Large intestine (tissue), 3 donors: ENCODE data around the gene CCDC152. TPM values are rescaled to one million over a fixed set of nuclear protein-coding genes. Genes with fewer than 3 reads are reported as not detected.
A peak's percentile ranks its signal among the peaks of the same experiment; 100 is the strongest.
"Not testable (repeated sequence)": the region's sequence is repeated elsewhere in the genome, so short reads cannot be mapped to it uniquely, and the experiment has no call there.

Source experiments
- DNase-seq, 2 donors: peaks; one replicate each; pipeline versions ENCODE4 v3.0.0 to v3.0.0-alpha.2; 2013
- H3K27ac ChIP-seq: one replicate; pipeline ENCODE4 v1.5.1; 2013; ENCODE audit warnings: low read length
- H3K27me3 ChIP-seq: 2 replicates; pipeline ENCODE4 v1.6.1; 2013; ENCODE audit warnings: low read length; ENCODE audit not compliant: control insufficient read depth, insufficient read depth
- H3K36me3 ChIP-seq: 2 replicates; pipeline ENCODE4 v1.6.1; 2013; ENCODE audit warnings: low read length; ENCODE audit not compliant: control insufficient read depth, insufficient read depth
- H3K4me1 ChIP-seq: one replicate; pipeline ENCODE4 v1.6.1; 2013; ENCODE audit warnings: low read length; ENCODE audit not compliant: control insufficient read depth, insufficient read depth
- H3K4me3 ChIP-seq: one replicate; pipeline ENCODE4 v1.5.1; 2013; ENCODE audit warnings: low read length
- H3K9me3 ChIP-seq: one replicate; pipeline ENCODE4 v1.6.1; 2013; ENCODE audit warnings: mild to moderate bottlenecking, low read depth, low read length, moderate library complexity; ENCODE audit not compliant: control insufficient read depth
- WGBS: methylation state at CpG from one replicate; pipeline ENCODE4 v1.1.5; 2013; ENCODE audit warnings: low lambda C conversion rate; ENCODE audit not compliant: insufficient coverage; 5-methylcytosine and 5-hydroxymethylcytosine counted together
- polyA plus RNA-seq: library from polyadenylated mRNA; unstranded; fragments of 120-200 nt; gene quantifications from one replicate; pipeline ENCODE4 v1.2.1, GENCODE V29; 2013

Gene CCDC152
- polyA plus RNA-seq, 1 donor: 30.3 TPM

DNA sequence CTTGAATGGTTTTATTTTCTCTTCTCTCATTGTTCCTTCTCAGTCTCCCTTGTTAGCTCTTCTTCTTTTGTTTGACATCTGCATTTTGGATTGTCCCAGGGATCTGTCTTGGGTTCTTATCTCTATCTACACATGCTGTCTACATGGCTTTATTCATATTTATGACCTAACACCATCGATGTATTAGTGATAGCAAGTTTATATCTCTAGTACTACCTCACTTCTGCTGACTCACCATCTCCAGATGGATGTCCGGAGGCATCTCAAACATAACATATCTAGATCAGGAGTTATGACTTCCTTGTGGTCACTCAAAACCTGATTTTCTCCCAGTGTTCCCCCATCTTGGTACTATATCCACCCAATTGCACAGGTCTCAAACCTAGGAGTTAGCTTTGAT, 74.3 kb downstream of the CCDC152 start:
- peaks cover under 1% of the 10 kb centered on the region for H3K4me1 ChIP-seq
- no peak overlapping the region for H3K4me3 ChIP-seq
- WGBS: 70% methylated on average over 2 of the region's 2 CpGs
- DNase-seq: no peak
- H3K27me3 ChIP-seq: no peaks in the 10 kb centered on the region
- H3K36me3 ChIP-seq: no peaks in the 10 kb centered on the region
- no peaks in the 10 kb centered on the region for H3K9me3 ChIP-seq
- H3K27ac ChIP-seq: no peak overlapping the region

DNA sequence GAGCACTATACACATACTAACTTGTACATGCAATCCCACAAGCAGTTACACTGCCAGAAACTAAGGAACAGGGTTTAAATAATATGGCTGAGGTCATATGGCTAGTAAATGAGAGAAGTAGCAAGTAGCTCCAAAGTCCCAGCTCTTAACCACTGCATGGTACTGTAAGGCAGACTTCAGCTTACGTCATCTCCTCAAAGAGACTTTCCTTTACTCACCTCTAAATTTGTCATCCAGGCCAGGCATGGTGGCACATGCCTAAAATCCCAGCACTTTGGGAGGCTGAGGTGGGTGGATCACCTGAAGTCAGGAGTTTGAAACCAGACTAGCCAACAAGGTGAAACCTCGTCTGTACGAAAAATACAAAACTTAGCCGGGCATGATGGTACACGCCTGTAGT, 75.4 kb downstream of the CCDC152 start:
- Histone ChIP-seq H3K36me3 (no peaks in the 10 kb centered on the region), H3K27ac (no peak overlapping the region), H3K4me3 (no peak overlapping the region), H3K9me3 (peaks cover 6% of the 10 kb centered on the region), H3K27me3 (no peaks in the 10 kb centered on the region), H3K4me1 (no peaks in the 10 kb centered on the region)
- no CpG with 5 or more reads among the region's 5 CpGs for WGBS
- DNase-seq: peak in 1 of 2 donors; percentile 20

DNA sequence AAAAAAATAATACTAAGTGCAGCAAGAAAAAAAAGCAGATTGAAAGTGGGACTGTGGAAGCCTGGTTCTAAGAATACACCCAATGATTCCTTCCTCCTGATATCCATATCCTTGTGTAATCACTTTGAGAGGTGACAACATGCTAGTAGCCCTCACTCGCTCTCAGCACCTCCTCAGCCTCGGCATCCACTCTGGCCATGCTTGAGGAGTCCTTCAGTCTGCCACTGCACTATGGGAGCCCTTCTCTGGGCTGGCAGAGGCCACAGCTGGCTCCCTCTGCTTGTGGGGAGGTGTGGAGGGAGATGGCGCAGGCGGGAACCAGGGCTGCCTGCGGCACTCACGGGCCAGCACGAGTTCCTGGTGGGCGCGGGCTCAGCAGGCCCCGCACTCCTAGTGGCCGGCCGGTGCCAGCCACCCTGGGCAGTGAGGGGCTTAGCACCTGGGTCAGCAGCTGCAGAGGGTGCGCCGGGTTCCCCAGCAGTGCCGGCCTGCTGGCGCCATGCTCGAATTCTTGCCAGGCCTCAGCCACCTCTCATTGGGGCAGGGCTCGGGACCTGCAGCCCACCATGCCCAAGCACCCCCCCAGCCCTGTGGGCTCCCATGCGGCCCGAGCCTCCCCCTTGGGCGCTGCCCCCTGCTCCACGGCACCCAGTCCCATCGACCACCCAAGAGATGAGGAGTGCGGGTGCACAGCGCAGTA, 79.6 kb downstream of the CCDC152 start:
- WGBS: no CpG with 5 or more reads among the region's 25 CpGs
- H3K9me3 ChIP-seq: peaks cover 6% of the 10 kb centered on the region
- no peak overlapping the region for H3K27ac ChIP-seq
- no peaks in the 10 kb centered on the region for H3K36me3 ChIP-seq
- no peak overlapping the region for H3K4me3 ChIP-seq
- peaks cover 12% of the 10 kb centered on the region for H3K4me1 ChIP-seq
- no peaks in the 10 kb centered on the region for H3K27me3 ChIP-seq
- no peak for DNase-seq

DNA sequence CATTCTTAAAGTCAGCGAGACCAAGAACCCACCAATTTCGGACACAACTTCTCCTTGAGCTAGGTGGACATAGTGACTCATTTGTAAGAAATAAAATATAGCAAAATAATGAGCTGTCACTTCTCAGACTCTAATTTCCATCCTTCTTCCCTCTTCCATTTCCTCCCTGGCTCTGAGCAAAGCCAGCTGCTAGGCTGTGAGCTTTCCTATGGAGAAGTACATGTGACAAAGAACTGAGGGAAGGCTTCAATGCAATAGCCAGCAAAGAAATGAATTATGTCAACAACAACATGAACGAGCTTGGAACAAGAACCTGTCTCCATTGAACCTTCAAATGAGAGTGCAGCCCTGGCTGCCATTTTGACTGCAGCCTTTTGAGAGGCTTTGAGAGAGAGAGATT, 81.0 kb downstream of the CCDC152 start:
- Histone ChIP-seq H3K4me1 (peaks cover 14% of the 10 kb centered on the region), H3K27me3 (no peaks in the 10 kb centered on the region), H3K27ac (no peak overlapping the region), H3K4me3 (no peak overlapping the region), H3K9me3 (peaks cover 6% of the 10 kb centered on the region), H3K36me3 (no peaks in the 10 kb centered on the region)
- no peak for DNase-seq
- no CpG with 5 or more reads among the region's 3 CpGs for WGBS

DNA sequence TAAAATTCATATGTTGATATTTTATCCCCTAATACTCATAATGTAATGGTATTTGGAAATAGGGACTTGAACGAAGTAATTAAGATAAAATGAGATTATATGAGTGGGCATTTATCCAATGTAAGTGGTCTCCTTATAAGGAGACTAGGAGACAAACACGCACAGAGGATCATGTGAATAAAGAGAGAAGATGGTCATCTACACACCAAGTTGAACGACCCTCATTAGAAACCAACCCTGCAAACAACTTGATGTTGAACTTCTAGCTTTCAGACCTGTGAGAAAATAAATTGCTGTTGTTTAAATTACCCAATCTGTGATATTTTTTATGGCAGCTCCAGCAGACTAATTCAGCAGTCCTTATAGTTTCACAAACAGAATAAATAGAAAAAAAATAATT, 82.6 kb downstream of the CCDC152 start:
- Histone ChIP-seq H3K27ac (no peak overlapping the region), H3K27me3 (no peaks in the 10 kb centered on the region), H3K36me3 (no peaks in the 10 kb centered on the region), H3K4me3 (no peak overlapping the region), H3K9me3 (peaks cover 6% of the 10 kb centered on the region), H3K4me1 (peaks cover 18% of the 10 kb centered on the region)
- no CpG with 5 or more reads among the region's 3 CpGs for WGBS
- no peak for DNase-seq

DNA sequence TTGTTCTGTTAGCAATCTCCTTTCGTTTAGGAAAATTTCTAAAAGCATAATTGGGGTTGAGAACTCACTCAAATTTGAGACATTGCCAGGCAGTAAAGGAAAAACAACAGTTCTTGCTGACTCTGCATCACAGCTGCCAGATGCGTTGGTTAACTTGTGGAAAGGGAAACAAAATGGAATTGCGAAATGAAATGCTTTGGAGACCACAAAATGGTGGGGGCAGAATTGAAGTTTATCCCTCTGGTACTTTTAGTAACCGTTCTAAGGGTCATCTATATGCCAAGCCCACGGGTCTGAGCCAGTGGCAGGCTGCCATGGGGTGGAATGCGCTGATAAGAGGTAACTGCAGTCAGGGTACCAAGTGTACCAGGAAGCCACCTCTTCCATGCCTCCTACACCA, 83.7 kb downstream of the CCDC152 start:
- no peaks in the 10 kb centered on the region for H3K36me3 ChIP-seq
- H3K27ac ChIP-seq: no peak overlapping the region
- H3K4me1 ChIP-seq: peaks cover 18% of the 10 kb centered on the region
- no peaks in the 10 kb centered on the region for H3K27me3 ChIP-seq
- peaks cover 6% of the 10 kb centered on the region for H3K9me3 ChIP-seq
- DNase-seq: peak; percentile 23 to 44
- no peak overlapping the region for H3K4me3 ChIP-seq
- WGBS: no CpG with 5 or more reads among the region's 6 CpGs

DNA sequence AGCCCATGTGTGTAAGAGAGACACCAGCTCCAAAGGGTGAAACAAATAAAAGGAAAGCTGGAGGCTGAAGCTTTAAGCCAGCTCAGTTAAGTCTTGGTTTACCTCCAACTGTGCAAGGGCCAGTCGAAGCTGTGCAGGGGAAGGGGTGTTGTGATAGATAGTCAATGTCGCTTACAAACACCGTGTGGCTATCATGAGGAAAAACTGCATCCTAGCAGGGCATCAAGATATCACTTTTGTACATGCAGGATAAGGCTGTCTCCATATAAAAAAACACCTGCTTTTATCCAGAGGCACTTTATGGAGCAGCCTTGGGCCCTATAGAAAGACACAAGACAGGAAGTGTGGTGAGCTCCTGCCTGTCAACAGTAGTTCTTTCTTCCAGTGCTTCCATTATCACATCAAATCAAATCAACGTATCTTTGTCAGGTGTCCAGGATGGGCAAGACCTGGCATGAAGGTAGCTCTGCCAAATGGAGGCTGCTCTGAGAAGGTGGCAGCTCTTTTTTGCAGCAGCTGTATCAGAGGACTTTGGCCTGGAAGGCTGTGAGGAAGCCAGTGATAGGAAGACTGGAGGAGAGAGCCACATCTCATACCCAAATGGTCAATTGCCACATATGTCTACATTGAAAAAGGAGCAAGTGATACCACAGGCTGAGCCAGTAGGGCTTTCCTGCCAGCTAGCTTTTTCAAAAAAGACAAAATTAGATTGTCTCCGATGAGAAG, 84.4 kb downstream of the CCDC152 start:
- no peak overlapping the region for H3K27ac ChIP-seq
- H3K4me3 ChIP-seq: no peak overlapping the region

DNA sequence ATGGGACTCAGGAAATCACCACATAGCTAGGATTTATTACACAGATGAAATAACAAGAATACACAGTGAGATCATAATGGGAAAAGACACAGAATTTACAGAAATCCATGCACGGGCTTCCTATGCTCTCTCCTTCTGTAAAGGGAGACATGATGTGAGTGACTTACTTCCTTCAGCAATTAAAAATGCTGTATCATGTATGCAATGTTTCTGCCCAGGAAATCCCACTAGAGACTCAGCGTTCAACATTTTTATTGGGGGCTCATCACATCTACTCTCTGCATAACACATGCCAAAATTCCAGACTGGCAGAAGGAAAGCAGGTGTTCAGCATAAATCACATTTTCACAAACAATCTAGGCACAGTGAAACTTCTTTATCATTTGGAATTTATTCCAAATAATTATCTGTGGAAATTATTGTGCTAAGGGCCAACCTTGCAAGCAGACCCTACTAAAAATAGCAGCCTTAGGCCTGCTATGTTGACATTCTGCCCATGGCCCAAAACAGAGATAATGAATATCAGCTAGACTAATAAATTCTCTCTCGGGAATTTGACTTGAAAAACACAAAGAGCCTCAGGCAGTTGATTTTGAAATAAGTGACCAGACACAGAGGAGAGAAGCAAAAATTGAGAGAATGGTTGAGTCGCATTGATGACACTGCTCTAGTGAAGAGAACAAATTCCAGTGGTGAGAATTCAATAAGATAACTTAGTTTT, 86.5 kb downstream of the CCDC152 start:
- WGBS: 20% methylated on average over 1 of the region's 4 CpGs
- no peak for DNase-seq
- no peak overlapping the region for H3K27ac ChIP-seq

More for the DNA sequence above, 84.4 kb downstream of the CCDC152 start:
- H3K27me3 ChIP-seq: no peaks in the 10 kb centered on the region
- peaks cover 18% of the 10 kb centered on the region for H3K4me1 ChIP-seq
- no peaks in the 10 kb centered on the region for H3K36me3 ChIP-seq
- H3K9me3 ChIP-seq: peaks cover 6% of the 10 kb centered on the region
- peak; percentile 23 to 59 for DNase-seq
- 80% methylated on average over 1 of the region's 5 CpGs for WGBS

DNA sequence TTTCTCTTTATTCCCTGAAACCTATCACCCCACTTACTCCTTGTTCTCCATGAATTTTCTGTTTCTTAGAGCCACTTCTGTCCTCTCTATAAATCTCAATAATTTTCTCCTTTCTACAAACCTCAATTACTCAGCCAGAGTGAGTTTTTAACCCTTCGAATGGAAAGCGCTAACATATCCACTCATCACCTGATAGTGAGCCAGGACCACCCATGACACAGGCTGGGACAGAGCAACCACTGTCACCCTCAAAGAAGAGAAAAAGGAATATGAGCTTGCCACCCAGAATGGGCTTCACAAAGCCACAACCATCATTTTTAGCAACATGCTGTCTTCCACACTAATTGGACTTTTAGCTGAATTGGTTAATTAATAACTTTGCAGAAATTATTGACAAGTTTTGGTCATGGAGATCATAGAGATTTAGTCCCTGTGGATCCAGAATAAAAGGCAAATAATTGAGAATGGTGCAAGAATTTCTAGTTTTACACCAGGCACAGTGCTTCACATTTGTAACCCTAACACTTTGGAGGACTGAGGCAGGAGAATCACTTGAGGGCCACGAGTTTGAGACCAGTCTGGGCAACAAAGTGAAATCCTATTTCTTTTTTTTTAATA, 87.2 kb downstream of the CCDC152 start:
- no peak for DNase-seq
- Histone ChIP-seq H3K9me3 (no peaks in the 10 kb centered on the region), H3K27ac (no peak overlapping the region), H3K36me3 (no peaks in the 10 kb centered on the region), H3K4me3 (no peak overlapping the region), H3K27me3 (no peaks in the 10 kb centered on the region), H3K4me1 (peaks cover 18% of the 10 kb centered on the region)
- WGBS: 83% methylated on average over 1 of the region's 3 CpGs

More for the DNA sequence above, 86.5 kb downstream of the CCDC152 start:
- Histone ChIP-seq H3K9me3 (no peaks in the 10 kb centered on the region), H3K4me3 (no peak overlapping the region), H3K36me3 (no peaks in the 10 kb centered on the region), H3K27me3 (no peaks in the 10 kb centered on the region), H3K4me1 (peaks cover 18% of the 10 kb centered on the region)

DNA sequence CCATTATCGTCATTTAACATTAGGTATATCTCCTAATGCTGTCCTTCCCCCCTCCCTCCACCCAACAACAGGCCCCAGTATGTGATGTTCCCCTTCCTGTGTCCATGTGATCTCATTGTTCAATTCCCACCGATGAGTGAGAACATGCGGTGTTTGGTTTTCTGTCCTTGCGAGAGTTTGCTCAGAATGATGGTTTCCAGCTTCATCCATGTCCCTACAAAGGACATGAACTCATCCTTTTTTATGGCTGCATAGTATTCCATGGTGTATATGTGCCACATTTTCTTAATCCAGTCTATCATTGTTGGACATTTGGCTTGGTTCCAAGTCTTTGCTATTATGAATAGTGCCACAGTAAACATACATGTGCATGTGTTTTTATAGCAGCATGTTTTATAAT, 87.8 kb downstream of the CCDC152 start:
- not testable (repeated sequence) for H3K4me3 ChIP-seq, H3K27ac ChIP-seq, H3K9me3 ChIP-seq, DNase-seq, H3K27me3 ChIP-seq, H3K36me3 ChIP-seq
- H3K4me1 ChIP-seq: peaks cover 18% of the 10 kb centered on the region
- 80% methylated on average over 1 of the region's 4 CpGs for WGBS
